ENCODE results near the gene ARHGEF5.

GRCh38 chr7:144399946-144400345 is 44.7 kb downstream of the ARHGEF5 start:
- no peak for TF ChIP-seq SUZ12 (IDR thresholded peaks at IDR 0.05; ENCODE audit: extremely low read depth, insufficient read depth, insufficient read length)
- no peak for TF ChIP-seq YY1 (IDR thresholded peaks at IDR 0.05; ENCODE audit: insufficient read depth, insufficient read length)
- TF ChIP-seq ZNF274 (IDR thresholded peaks at IDR 0.05; ENCODE audit: low read depth, low read length) = no peak
